Pancreas (tissue), 10 donors: Measurements from ENCODE around the gene NSD2. TPM values are rescaled to one million over a fixed set of nuclear protein-coding genes. Genes with fewer than 3 reads are reported as not detected.

Experiments
- ATAC-seq, 4 donors: fragments of 200-7000 bp; cut with Tn5 transposase; one replicate each; pipeline versions ENCODE4 v1.8.0 to v1.9.1; 2020; ENCODE audit warnings: mild to moderate bottlenecking in 4 of 4, moderate library complexity in 4 of 4
- DNase-seq, 6 donors: peaks; one replicate each; pipeline ENCODE4 v3.0.0-alpha.2; 2020
- FAIRE-seq: peaks from 2 replicates; lab custom pipeline; 2012; peaks lifted over from hg19 to GRCh38; lab: Jason Lieb, UNC
- H3K27ac ChIP-seq, 4 donors: fragments of 200-600 bp; sonication (generic); 1 replicate in 3 of 4; 2 replicates in 1 of 4; pipeline versions ENCODE4 v1.5.0 to v1.8.0; 2020
- H3K27me3 ChIP-seq, 4 donors: fragments of 200-600 bp; one replicate each; pipeline ENCODE4 v1.8.0; 2021
- H3K36me3 ChIP-seq, 3 donors: fragments of 200-600 bp; sonication (generic) in 1 of 3; one replicate each; pipeline versions ENCODE4 v1.5.0 to v1.8.0; 2020 to 2021
- H3K4me1 ChIP-seq, 3 donors: fragments of 200-600 bp; one replicate each; pipeline ENCODE4 v1.8.0; 2021
- H3K4me3 ChIP-seq, 4 donors: fragments of 200-600 bp; sonication (generic) in 2 of 4; one replicate each; pipeline versions ENCODE4 v1.5.0 to v1.8.0; 2020 to 2021
- H3K9me3 ChIP-seq, 4 donors: fragments of 200-600 bp; one replicate each; pipeline ENCODE4 v1.8.0; 2021
- WGBS, 2 donors: extraction: QIAGEN DNeasy Blood & Tissue Kit; methylation state at CpG; one replicate each; pipeline ENCODE4 v1.1.7; 2013; 5-methylcytosine and 5-hydroxymethylcytosine counted together
- intact Hi-C, 3 donors: fragments of 100-400 bp; cut with DNase I; formaldehyde crosslinking; loops; one replicate each; pipeline versions ENCODE4 v1.11.1 to v1.14.2; 2022
- polyA plus RNA-seq, 2 donors: library from polyadenylated mRNA; stranded (reverse); fragments of 200-250 nt; gene quantifications; one replicate each; pipeline ENCODE4 v1.2.3, GENCODE V29; 2013
- total RNA-seq, 6 donors: library from RNA; stranded (reverse); fragmentation: NEBNext Ultra II Directional in 4 of 6; extraction: Animal tissue kit (Norgen Biotek cat#: 25700) in 4 of 6; gene quantifications; one replicate each; pipeline versions ENCODE4 v1.2.1 to v1.2.4, GENCODE V29; 2021 to 2023
- TF ChIP-seq, protein P1 (sequence below), 4 donors: fragments of 200-600 bp; sonication (generic) in 3 of 4; IDR thresholded peaks; one replicate each; pipeline versions ENCODE4 v1.5.0 to v1.8.0; 2021; ENCODE audit warnings: antibody characterized with exemption in 4 of 4
- donor health status: healthy with polysubstance abuse.
- donor health status: DM: no; HTN: no; CAD: no; lungs with moderate emphysema.
- donor health status: DM: no; HTN: no; CAD: no.
- donor health status: control.
- donor health status: control.
- donor health status: Bipolar disorder and iron deficiency.
- donor health status: DM: yes; HTN: yes; CAD: no.
- donor health status: DM: no; HTN: no; CAD: no.
- donor health status: DM: no; HTN: no; CAD: no.
- donor health status: DM: yes; HTN: yes; CAD: no.

The NSD2 gene
- total and polyA plus RNA-seq, 8 donors = 11.7 to 36.6 (median 22.4) TPM

DNA sequence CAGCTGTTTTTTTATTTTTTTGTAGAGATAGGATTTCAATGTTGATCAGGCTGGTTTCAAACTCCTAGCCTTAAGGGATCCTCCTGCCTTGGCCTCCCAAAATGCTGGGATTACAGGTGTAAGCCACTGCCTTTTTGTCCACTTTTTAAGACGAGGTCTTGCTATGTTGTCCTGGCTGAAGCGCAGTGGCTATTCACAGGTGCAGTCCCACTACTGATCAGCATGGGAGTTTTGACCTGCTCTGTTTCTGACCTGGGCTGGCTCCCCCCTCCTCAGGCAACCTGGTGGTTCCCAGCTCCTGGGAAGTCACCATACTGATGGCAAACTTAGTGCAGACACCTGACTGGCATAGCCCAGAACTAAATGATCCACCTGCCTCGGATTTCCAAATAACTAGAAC is 2.3 kb upstream of the NSD2 start:
- intact Hi-C loops = no loop called here
- H3K4me3 ChIP-seq = no peak overlapping the region
- no peaks in the 10 kb centered on the region for H3K36me3 ChIP-seq
- no peak for ATAC-seq
- peaks cover 20 to 36% (median 29%) of the 10 kb centered on the region in 3 donors for H3K4me1 ChIP-seq
- WGBS, 2 donors = 84 to 90% methylated on average over 3 of the region's 3 CpGs
- FAIRE-seq = no peak
- peak in 1 of 6 donors; percentile 14 for DNase-seq
- no peaks in the 10 kb centered on the region for H3K27me3 ChIP-seq
- H3K9me3 ChIP-seq = no peaks in the 10 kb centered on the region
- H3K27ac ChIP-seq = peak overlapping the region in 3 of 4 donors; percentile 99
- TF ChIP-seq, protein P1, sequence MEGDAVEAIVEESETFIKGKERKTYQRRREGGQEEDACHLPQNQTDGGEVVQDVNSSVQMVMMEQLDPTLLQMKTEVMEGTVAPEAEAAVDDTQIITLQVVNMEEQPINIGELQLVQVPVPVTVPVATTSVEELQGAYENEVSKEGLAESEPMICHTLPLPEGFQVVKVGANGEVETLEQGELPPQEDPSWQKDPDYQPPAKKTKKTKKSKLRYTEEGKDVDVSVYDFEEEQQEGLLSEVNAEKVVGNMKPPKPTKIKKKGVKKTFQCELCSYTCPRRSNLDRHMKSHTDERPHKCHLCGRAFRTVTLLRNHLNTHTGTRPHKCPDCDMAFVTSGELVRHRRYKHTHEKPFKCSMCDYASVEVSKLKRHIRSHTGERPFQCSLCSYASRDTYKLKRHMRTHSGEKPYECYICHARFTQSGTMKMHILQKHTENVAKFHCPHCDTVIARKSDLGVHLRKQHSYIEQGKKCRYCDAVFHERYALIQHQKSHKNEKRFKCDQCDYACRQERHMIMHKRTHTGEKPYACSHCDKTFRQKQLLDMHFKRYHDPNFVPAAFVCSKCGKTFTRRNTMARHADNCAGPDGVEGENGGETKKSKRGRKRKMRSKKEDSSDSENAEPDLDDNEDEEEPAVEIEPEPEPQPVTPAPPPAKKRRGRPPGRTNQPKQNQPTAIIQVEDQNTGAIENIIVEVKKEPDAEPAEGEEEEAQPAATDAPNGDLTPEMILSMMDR (IDR thresholded peaks at IDR 0.05) = no peak

DNA sequence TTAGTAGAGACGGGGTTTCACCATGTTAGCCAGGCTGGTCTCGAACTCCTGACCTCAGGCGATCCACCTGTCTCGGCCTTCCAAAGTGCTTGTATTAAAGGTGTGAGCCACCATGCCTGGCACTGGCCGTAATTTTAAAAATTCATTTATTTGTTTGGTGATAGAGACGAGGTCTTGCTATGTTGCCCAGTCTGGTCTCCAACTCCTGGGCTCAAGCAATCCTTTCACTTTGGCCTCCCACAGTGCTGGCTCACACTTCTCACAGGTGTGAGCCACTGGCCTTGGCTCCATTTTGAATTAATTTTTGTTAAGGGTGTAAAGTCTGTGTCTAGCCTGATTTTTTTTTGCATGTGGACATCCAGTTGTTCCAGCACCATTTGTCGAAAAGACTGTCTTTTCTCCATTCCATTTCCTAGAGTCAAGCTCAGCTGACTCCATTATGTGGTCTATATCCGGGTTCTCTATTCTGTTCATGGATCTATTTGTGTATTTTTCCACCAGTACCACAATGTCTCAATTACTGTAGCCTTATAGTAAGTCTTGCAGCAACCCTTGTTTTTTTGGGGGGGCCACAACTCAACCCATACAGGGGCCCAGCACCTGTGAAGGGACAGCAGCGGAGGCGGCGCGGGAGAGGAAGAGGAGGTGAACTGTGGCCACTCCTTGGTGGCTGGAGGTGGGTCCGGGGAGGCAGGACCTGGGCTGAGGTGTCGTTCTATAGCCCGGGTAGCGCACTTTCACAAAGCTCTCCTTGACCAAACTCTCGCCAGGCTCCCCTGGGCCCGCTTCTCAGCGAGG is 1.5 kb upstream of the NSD2 start:
- no peak for FAIRE-seq
- intact Hi-C loops = no loop called here
- ATAC-seq = no peak
- H3K9me3 ChIP-seq = no peaks in the 10 kb centered on the region
- 35 to 40% methylated on average over 19 of the region's 19 CpGs for WGBS, 2 donors
- TF ChIP-seq, protein P1 (IDR thresholded peaks at IDR 0.05) = no peak
- peak overlapping the region; percentile 54 to 83 (median 80) for H3K4me3 ChIP-seq
- H3K27ac ChIP-seq = peak overlapping the region; percentile 99 to 100 (median 99)
- peaks cover 27 to 43% (median 34%) of the 10 kb centered on the region in 3 donors for H3K4me1 ChIP-seq
- no peaks in the 10 kb centered on the region for H3K36me3 ChIP-seq
- H3K27me3 ChIP-seq = no peaks in the 10 kb centered on the region
- DNase-seq = peak in 1 of 6 donors; percentile 3

DNA sequence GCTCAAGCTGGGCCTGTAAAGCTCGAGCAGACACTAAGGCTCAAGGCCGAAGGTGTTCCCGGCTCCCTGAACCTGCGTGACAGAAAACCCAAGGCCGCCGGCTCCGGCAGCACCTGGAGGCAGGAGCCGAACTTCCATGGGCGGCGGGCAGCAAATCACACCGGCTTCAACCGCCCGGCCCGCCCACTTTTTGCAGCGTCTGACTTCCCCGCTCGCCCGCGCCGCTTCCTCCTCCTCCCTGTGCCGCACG is 940 bp upstream of the NSD2 start:
- peak; percentile 89 to 96 (median 92) for DNase-seq
- 0% methylated on average over 19 to 22 of the region's 22 CpGs for WGBS, 2 donors
- no peaks in the 10 kb centered on the region for H3K36me3 ChIP-seq
- FAIRE-seq = no peak
- ATAC-seq = peak; percentile 81 to 88 (median 82)
- TF ChIP-seq, protein P1 (IDR thresholded peaks at IDR 0.05) = no peak
- peak overlapping the region; percentile 99 to 100 (median 99) for H3K27ac ChIP-seq
- intact Hi-C loops = no loop called here
- H3K4me1 ChIP-seq = peaks cover 27 to 43% (median 34%) of the 10 kb centered on the region in 3 donors
- no peaks in the 10 kb centered on the region for H3K27me3 ChIP-seq
- H3K9me3 ChIP-seq = no peaks in the 10 kb centered on the region
- peak overlapping the region; percentile 54 to 83 (median 80) for H3K4me3 ChIP-seq

DNA sequence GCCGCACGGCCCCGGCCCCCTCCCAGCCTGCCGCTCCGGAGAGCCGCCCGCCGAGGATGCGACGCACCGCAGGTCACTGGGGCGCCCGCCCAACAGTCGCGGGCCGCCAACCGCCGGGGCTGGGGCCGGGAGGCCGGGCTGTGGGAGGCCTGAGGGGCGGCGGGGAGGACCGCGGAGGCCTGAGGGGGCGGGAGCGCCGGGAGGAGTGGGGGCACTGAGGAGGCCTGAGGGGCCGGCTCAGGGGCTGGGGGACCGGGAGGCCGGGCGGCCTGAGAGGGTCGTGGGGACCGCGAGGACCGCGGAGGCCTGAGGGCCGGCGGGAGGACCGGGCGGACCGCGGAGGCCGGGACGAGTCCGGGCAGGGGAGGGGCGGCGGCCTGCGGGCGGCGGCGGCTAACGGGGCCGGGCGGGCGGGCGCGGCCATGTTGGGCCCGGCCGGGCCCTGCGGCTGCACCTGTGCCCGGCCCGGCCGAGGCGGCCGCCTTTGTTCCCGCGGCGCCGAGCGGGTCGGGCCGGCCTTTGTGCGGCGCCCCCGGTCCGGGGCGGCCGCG is 353 bp downstream of the NSD2 start:
- no peak for FAIRE-seq
- no peak for ATAC-seq
- H3K27me3 ChIP-seq = no peaks in the 10 kb centered on the region
- intact Hi-C loops = no loop called here
- H3K9me3 ChIP-seq = no peaks in the 10 kb centered on the region
- H3K4me3 ChIP-seq = peak overlapping the region; percentile 65 to 87 (median 84)
- TF ChIP-seq, protein P1 (IDR thresholded peaks at IDR 0.05) = no peak
- 0 to 1% methylated on average over 30 to 79 of the region's 79 CpGs for WGBS, 2 donors
- H3K36me3 ChIP-seq = no peaks in the 10 kb centered on the region
- DNase-seq = peak; percentile 42 to 87 (median 62)
- peaks cover 27 to 43% (median 34%) of the 10 kb centered on the region in 3 donors for H3K4me1 ChIP-seq
- H3K27ac ChIP-seq = peak overlapping the region; percentile 55 to 78 (median 66)

DNA sequence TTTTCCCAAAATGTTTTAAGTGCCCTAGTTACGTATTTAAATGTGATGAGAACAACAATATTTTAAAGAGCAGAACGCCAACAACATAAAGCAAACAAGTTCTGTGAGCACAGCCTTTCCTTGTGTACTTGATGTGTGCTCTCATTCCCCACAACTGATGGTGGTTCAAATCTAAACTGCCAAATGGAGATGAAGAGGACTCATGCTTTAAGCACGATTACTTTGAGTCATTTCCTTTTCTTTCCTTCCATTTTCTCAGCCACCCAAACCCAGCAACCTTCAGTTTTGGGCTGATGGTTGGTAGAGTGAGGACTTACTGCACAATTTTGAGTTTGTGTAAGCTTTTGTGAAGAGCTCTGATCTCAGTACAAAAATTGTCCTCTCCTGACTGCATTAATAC is 1.7 kb downstream of the NSD2 start:
- ATAC-seq (no peak), FAIRE-seq (no peak), DNase-seq (no peak)
- Histone ChIP-seq H3K27ac (peak overlapping the region in 1 of 4 donors; percentile 10), H3K4me3 (no peak overlapping the region), H3K9me3 (no peaks in the 10 kb centered on the region), H3K36me3 (no peaks in the 10 kb centered on the region), H3K4me1 (peaks cover 27 to 42% (median 34%) of the 10 kb centered on the region in 3 donors), H3K27me3 (no peaks in the 10 kb centered on the region)
- intact Hi-C loops = no loop called here
- 41 to 42% methylated on average over 3 of the region's 3 CpGs for WGBS, 2 donors
- TF ChIP-seq, protein P1 (IDR thresholded peaks at IDR 0.05) = no peak
